Prostate gland (tissue), 2 donors: ENCODE data around the gene SLCO1B3. TPM values are rescaled to one million over a fixed set of nuclear protein-coding genes. Genes with fewer than 3 reads are reported as not detected.

Experiments
- DNase-seq: peaks from one replicate; pipeline ENCODE4 v3.0.0-alpha.2; 2019; ENCODE audit warnings: low spot score
- H3K27ac ChIP-seq, 2 donors: fragments of 200-600 bp; sonication (generic); 2 replicates each; pipeline ENCODE4 v1.5.1; 2017 to 2019
- H3K27me3 ChIP-seq: fragments of 200-600 bp; sonication (generic); replicated peaks from 2 replicates; pipeline ENCODE4 v1.5.1; 2019; ENCODE audit not compliant: insufficient read depth
- H3K36me3 ChIP-seq, 2 donors: fragments of 200-600 bp; sonication (generic); 1 replicate in 1 of 2; 2 replicates in 1 of 2; pipeline versions ENCODE4 v1.5.1 to v1.8.1; 2017 to 2019
- H3K4me1 ChIP-seq: fragments of 200-600 bp; sonication (generic); replicated peaks from 2 replicates; pipeline ENCODE4 v1.5.1; 2019
- H3K4me3 ChIP-seq, 2 donors: fragments of 200-600 bp; sonication (generic); 2 replicates each; pipeline ENCODE4 v1.5.1; 2017 to 2019
- H3K9me3 ChIP-seq: fragments of 200-600 bp; sonication (generic); 2 replicates; pipeline ENCODE4 v1.5.1; 2017
- POLR2A ChIP-seq: fragments of 450-650 bp; IDR thresholded peaks from one replicate; pipeline ENCODE4 v1.6.1; 2016; ENCODE audit warnings: antibody characterized with exemption, mild to moderate bottlenecking
- POLR2AphosphoS5 ChIP-seq: sonication (generic); formaldehyde crosslinking; IDR thresholded peaks from one replicate; pipeline ENCODE4 v1.6.1; 2017; ENCODE audit warnings: antibody characterized with exemption
- WGBS: methylation state at CpG from one replicate; pipeline ENCODE4 v1.1.5; 2018; 5-methylcytosine and 5-hydroxymethylcytosine counted together
- intact Hi-C: fragments of 100-400 bp; cut with DNase I; formaldehyde crosslinking; loops from one replicate; pipeline ENCODE4 v1.14.2; 2022
- small RNA-seq, 2 donors: library from RNA; depleted of rRNA; stranded (forward); fragments of <200 nt; gene quantifications; one replicate each; pipeline ENCODE3, GENCODE V24; 2016
- total RNA-seq, 2 donors: library from RNA; depleted of rRNA; stranded (reverse); fragments of >200 nt; gene quantifications; one replicate each; pipeline ENCODE4 v1.1.0, GENCODE V29; 2016
- TF ChIP-seq, protein P1 (sequence below), 4 experiments: fragments of 200-600 bp in 2 of 4; fragments of 450-650 bp in 2 of 4; sonication (generic) in 2 of 4; IDR thresholded peaks; 1 replicate in 3 of 4; 2 replicates in 1 of 4; pipeline ENCODE4 v1.5.1; 2016 to 2019; ENCODE audit warnings: antibody characterized with exemption in 4 of 4, mild to moderate bottlenecking in 2 of 4, moderate library complexity in 2 of 4

SLCO1B3 gene
- total RNA-seq, 2 donors from 2014 or later: 0.27 TPM; not detected in 1

DNA sequence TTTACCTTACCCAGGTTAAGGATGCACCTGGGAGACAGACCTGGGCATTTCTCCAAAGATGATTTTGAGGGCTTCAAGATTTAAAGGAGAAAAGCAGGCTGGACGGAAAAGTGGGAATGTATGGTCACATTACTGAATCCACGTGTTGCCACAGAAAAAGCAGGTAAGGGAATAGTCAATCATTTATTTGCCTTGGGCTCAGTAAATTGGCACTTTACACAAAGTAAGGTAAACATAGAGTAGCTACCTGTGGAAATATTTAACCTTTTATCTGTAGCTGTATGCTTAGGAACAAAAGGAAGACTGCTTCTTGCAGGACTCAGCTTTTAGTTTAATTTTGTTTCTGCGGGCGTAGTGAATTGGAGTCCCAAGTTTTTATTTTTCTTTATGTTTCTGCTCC, 153.3 kb downstream of the SLCO1B3 start:
- peak; percentile 36 for DNase-seq
- TF ChIP-seq, protein P1, sequence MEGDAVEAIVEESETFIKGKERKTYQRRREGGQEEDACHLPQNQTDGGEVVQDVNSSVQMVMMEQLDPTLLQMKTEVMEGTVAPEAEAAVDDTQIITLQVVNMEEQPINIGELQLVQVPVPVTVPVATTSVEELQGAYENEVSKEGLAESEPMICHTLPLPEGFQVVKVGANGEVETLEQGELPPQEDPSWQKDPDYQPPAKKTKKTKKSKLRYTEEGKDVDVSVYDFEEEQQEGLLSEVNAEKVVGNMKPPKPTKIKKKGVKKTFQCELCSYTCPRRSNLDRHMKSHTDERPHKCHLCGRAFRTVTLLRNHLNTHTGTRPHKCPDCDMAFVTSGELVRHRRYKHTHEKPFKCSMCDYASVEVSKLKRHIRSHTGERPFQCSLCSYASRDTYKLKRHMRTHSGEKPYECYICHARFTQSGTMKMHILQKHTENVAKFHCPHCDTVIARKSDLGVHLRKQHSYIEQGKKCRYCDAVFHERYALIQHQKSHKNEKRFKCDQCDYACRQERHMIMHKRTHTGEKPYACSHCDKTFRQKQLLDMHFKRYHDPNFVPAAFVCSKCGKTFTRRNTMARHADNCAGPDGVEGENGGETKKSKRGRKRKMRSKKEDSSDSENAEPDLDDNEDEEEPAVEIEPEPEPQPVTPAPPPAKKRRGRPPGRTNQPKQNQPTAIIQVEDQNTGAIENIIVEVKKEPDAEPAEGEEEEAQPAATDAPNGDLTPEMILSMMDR (IDR thresholded peaks at IDR 0.05): no peak
- TF ChIP-seq POLR2A (no peak), POLR2AphosphoS5 (peak; percentile 57)
- H3K27ac ChIP-seq: peak overlapping the region in 1 of 2 donors; percentile 18
- H3K36me3 ChIP-seq: no peaks in the 10 kb centered on the region
- H3K4me3 ChIP-seq: no peak overlapping the region
- intact Hi-C loops: no loop called here
- no peaks in the 10 kb centered on the region for H3K4me1 ChIP-seq
- no peaks in the 10 kb centered on the region for H3K9me3 ChIP-seq
- 35% methylated on average over 4 of the region's 4 CpGs for WGBS
- H3K27me3 ChIP-seq: no peaks in the 10 kb centered on the region

Small RNAs within 50 kb of the gene (small RNA-seq; reads per million reads assigned to genes)
- gene AC011604.1: 0 reads per million in 2 donors

Other genes with a start within 250 kb of the SLCO1B3 start
- gene SLCO1C1, start 115.4 kb upstream of the SLCO1B3 start, total RNA-seq: under 1 TPM in 1 of 2 donors, not detected in 1; 0.23 TPM